WTC11 (cell line): ENCODE results near the gene CENPM. TPM values are rescaled to one million over a fixed set of nuclear protein-coding genes. Genes with fewer than 3 reads are reported as not detected.

Experiments used
- ATAC-seq: fragments of 200-7000 bp; cut with Tn5 transposase; 2 replicates; pipeline ENCODE4 v1.10.0; 2021; ENCODE audit warnings: mild to moderate bottlenecking, moderate library complexity
- CTCF ChIA-PET: fragments of 300-600 bp; sonication (Branson Sonifier 250); formaldehyde crosslinking; loops from one replicate; lab custom pipeline; 2021; ENCODE audit warnings: antibody characterized with exemption; lab: Charles Lee
- POLR2A ChIA-PET: fragments of 350-600 bp; sonication (Branson Sonifier 250); formaldehyde crosslinking; loops from one replicate; lab custom pipeline; 2021; ENCODE audit warnings: antibody characterized with exemption; lab: Charles Lee
- DNase-seq: peaks from one replicate; pipeline ENCODE4 v3.0.0; 2021; ENCODE audit warnings: low spot score
- H3K27ac Mint-ChIP-seq: 2 replicates; pipeline ENCODE4 v1.8.0; 2021; ENCODE audit warnings: mixed read lengths
- H3K27me3 Mint-ChIP-seq: 2 replicates; pipeline ENCODE4 v1.8.0; 2021; ENCODE audit warnings: low read depth, mild to moderate bottlenecking, moderate library complexity, mixed read lengths
- H3K36me3 Mint-ChIP-seq: 2 replicates; pipeline ENCODE4 v1.8.0; 2021; ENCODE audit warnings: mixed read lengths
- H3K4me1 Mint-ChIP-seq: 2 replicates; pipeline ENCODE4 v1.8.0; 2022; ENCODE audit warnings: mixed read lengths
- H3K4me3 Mint-ChIP-seq: 2 replicates; pipeline ENCODE4 v1.8.0; 2021; ENCODE audit warnings: mild to moderate bottlenecking, moderate library complexity, mixed read lengths
- H3K9me3 Mint-ChIP-seq: 2 replicates; pipeline ENCODE4 v1.8.0; 2021; ENCODE audit warnings: mixed read lengths
- AFF4 ChIP-seq: sonication (generic); formaldehyde crosslinking; IDR thresholded peaks from 2 replicates; pipeline ENCODE4 v1.8.1; 2023; ENCODE audit warnings: mild to moderate bottlenecking, missing genetic modification reagents, borderline replicate concordance
- ELF4 ChIP-seq: sonication (generic); formaldehyde crosslinking; IDR thresholded peaks from 2 replicates; pipeline ENCODE4 v1.8.1; 2022; ENCODE audit warnings: low read depth, mild to moderate bottlenecking, moderate library complexity, missing genetic modification reagents
- ESRRA ChIP-seq: sonication (generic); formaldehyde crosslinking; IDR thresholded peaks from 2 replicates; pipeline ENCODE4 v1.8.1; 2022; ENCODE audit warnings: mild to moderate bottlenecking, missing genetic modification reagents, borderline replicate concordance
- ETV6 ChIP-seq: sonication (generic); formaldehyde crosslinking; IDR thresholded peaks from 2 replicates; pipeline ENCODE4 v1.8.1; 2022; ENCODE audit warnings: mild to moderate bottlenecking, missing genetic modification reagents
- FOXJ3 ChIP-seq: sonication (generic); formaldehyde crosslinking; IDR thresholded peaks from 2 replicates; pipeline ENCODE4 v1.9.0; 2021; ENCODE audit warnings: missing genetic modification reagents, mild to moderate bottlenecking, borderline replicate concordance
- GRHL2 ChIP-seq: fragments of 250-450 bp; sonication (Bioruptor Pico); IDR thresholded peaks from 2 replicates; pipeline ENCODE4 v1.8.0; 2022; ENCODE audit warnings: mild to moderate bottlenecking, moderate library complexity; ENCODE audit not compliant: insufficient replicate concordance, severe bottlenecking
- GTF2I ChIP-seq: fragments of 250-450 bp; sonication (Bioruptor Pico); conservative IDR thresholded peaks from 2 replicates; pipeline ENCODE4 v1.4.0; 2021; ENCODE audit warnings: mild to moderate bottlenecking
- JUN ChIP-seq: sonication (generic); formaldehyde crosslinking; IDR thresholded peaks from 2 replicates; pipeline ENCODE4 v1.8.0; 2023; ENCODE audit warnings: mild to moderate bottlenecking, missing genetic modification reagents
- MXD4 ChIP-seq: fragments of 250-450 bp; sonication (Bioruptor Pico); IDR thresholded peaks from 2 replicates; pipeline ENCODE4 v1.8.0; 2021; ENCODE audit warnings: mild to moderate bottlenecking, moderate library complexity, borderline replicate concordance
- OVOL2 ChIP-seq: fragments of 250-450 bp; sonication (Bioruptor Pico); IDR thresholded peaks from 2 replicates; pipeline ENCODE4 v1.9.0; 2021; ENCODE audit warnings: mild to moderate bottlenecking, borderline replicate concordance
- PREB ChIP-seq: sonication (generic); formaldehyde crosslinking; IDR thresholded peaks from 2 replicates; pipeline ENCODE4 v1.8.1; 2022; ENCODE audit warnings: mild to moderate bottlenecking, missing genetic modification reagents, moderate library complexity, borderline replicate concordance
- PRRX2 ChIP-seq: fragments of 250-450 bp; sonication (Bioruptor Pico); IDR thresholded peaks from 2 replicates; pipeline ENCODE4 v1.8.0; 2021; ENCODE audit warnings: mild to moderate bottlenecking
- RELA ChIP-seq: sonication (generic); formaldehyde crosslinking; IDR thresholded peaks from 2 replicates; pipeline ENCODE4 v1.8.1; 2022; ENCODE audit warnings: missing genetic modification reagents, mild to moderate bottlenecking, borderline replicate concordance
- RORB ChIP-seq: fragments of 250-450 bp; sonication (Bioruptor Pico); IDR thresholded peaks from 2 replicates; pipeline ENCODE4 v1.9.0; 2021; ENCODE audit warnings: mild to moderate bottlenecking
- ZMAT4 ChIP-seq: fragments of 250-450 bp; sonication (Bioruptor Pico); IDR thresholded peaks from 2 replicates; pipeline ENCODE4 v1.9.0; 2021; ENCODE audit warnings: mild to moderate bottlenecking
- ZNF138 ChIP-seq: sonication (generic); formaldehyde crosslinking; conservative IDR thresholded peaks from 2 replicates; pipeline ENCODE4 v1.8.1; 2022; ENCODE audit warnings: mild to moderate bottlenecking, moderate library complexity, missing genetic modification reagents
- ZNF281 ChIP-seq: sonication (generic); formaldehyde crosslinking; IDR thresholded peaks from 2 replicates; pipeline ENCODE4 v1.8.0; 2023; ENCODE audit warnings: mild to moderate bottlenecking, missing genetic modification reagents
- ZNF423 ChIP-seq: fragments of 250-450 bp; sonication (Bioruptor Pico); IDR thresholded peaks from 2 replicates; pipeline ENCODE4 v2.1.2; 2022; ENCODE audit warnings: mild to moderate bottlenecking, moderate library complexity
- total RNA-seq: library from RNA; stranded (reverse); gene quantifications from 3 replicates; pipeline ENCODE4 v1.2.3, GENCODE V29; 2021

CENPM gene
- total RNA-seq, 1 experiment from 2014 or later: 40.3 TPM

GRCh38 chr22:41905411-41906202, 41.3 kb downstream of the CENPM start (continued):
- no peak for TF ChIP-seq ZNF281
- TF ChIP-seq ETV6: no peak
- no peak for TF ChIP-seq GTF2I (CRISPR knock-in tag)

GRCh38 chr22:41904450-41905410, 42.2 kb downstream of the CENPM start:
- ATAC-seq: no peak

GRCh38 chr22:41902932-41903421, 44.0 kb downstream of the CENPM start:
- POLR2A ChIA-PET: no interaction called here

More at GRCh38 chr22:41904450-41905410, 42.2 kb downstream of the CENPM start:
- peaks cover 12% of the 10 kb centered on the region for H3K4me1 Mint-ChIP-seq
- DNase-seq: no peak
- POLR2A ChIA-PET: no interaction called here
- CTCF ChIA-PET: interaction anchor here (1.6 kb wide), 1 partner anchor 36 kb away, joined by 5 read pairs; no protein-coding TSS in a partner anchor
- H3K27me3 Mint-ChIP-seq: peaks cover 14% of the 10 kb centered on the region
- peaks cover 28% of the 10 kb centered on the region for H3K36me3 Mint-ChIP-seq
- H3K9me3 Mint-ChIP-seq: no peaks in the 10 kb centered on the region
- H3K27ac Mint-ChIP-seq: no peak overlapping the region
- H3K4me3 Mint-ChIP-seq: no peak overlapping the region
- TF ChIP-seq PRRX2: no peak
- TF ChIP-seq RORB (CRISPR knock-in tag): no peak

GRCh38 chr22:41902016-41902415, 44.9 kb downstream of the CENPM start:
- DNase-seq: no peak
- no peaks in the 10 kb centered on the region for H3K9me3 Mint-ChIP-seq
- H3K27me3 Mint-ChIP-seq: no peaks in the 10 kb centered on the region
- H3K36me3 Mint-ChIP-seq: peaks cover 50% of the 10 kb centered on the region
- H3K4me3 Mint-ChIP-seq: no peak overlapping the region
- ATAC-seq: no peak
- CTCF ChIA-PET: no interaction called here
- POLR2A ChIA-PET: interaction anchor here (0.5 kb wide), 1 partner anchor 52 kb away, joined by 3 read pairs; no protein-coding TSS in a partner anchor
- H3K27ac Mint-ChIP-seq: no peak overlapping the region
- H3K4me1 Mint-ChIP-seq: no peaks in the 10 kb centered on the region
- no peak for TF ChIP-seq AFF4
- no peak for TF ChIP-seq OVOL2 (CRISPR knock-in tag)
- no peak for TF ChIP-seq ZNF138 (CRISPR knock-in tag)
- no peak for TF ChIP-seq PREB (CRISPR knock-in tag)
- no peak for TF ChIP-seq ZNF281
- no peak for TF ChIP-seq GRHL2
- TF ChIP-seq FOXJ3 (CRISPR knock-in tag): no peak

More at GRCh38 chr22:41902932-41903421, 44.0 kb downstream of the CENPM start:
- CTCF ChIA-PET: interaction anchor here (1.4 kb wide), 1 partner anchor 23 kb away, joined by 5 read pairs; no protein-coding TSS in a partner anchor
- Mint-ChIP-seq H3K9me3 (no peaks in the 10 kb centered on the region), H3K27me3 (no peaks in the 10 kb centered on the region), H3K36me3 (peaks cover 42% of the 10 kb centered on the region)
- TF ChIP-seq JUN (CRISPR knock-in tag) (no peak), ZNF423 (CRISPR knock-in tag) (no peak), MXD4 (CRISPR knock-in tag) (no peak), ESRRA (no peak), ZMAT4 (CRISPR knock-in tag) (no peak), ELF4 (no peak), RELA (peak; percentile 39; the same call in 1 of the 2 replicates)
- TF ChIP-seq, all 79 proteins: peak for 1
- DNase-seq (no peak), ATAC-seq (no peak)
- H3K4me3 Mint-ChIP-seq: no peak overlapping the region
- H3K27ac Mint-ChIP-seq: no peak overlapping the region
- peaks cover 4% of the 10 kb centered on the region for H3K4me1 Mint-ChIP-seq
